Posterior vena cava (tissue), 2 donors: ENCODE measurements around the gene NCDN. TPM values are rescaled to one million over a fixed set of nuclear protein-coding genes. Genes with fewer than 3 reads are reported as not detected.

Experiments
- DNase-seq: peaks from one replicate; pipeline ENCODE4 v3.0.0-alpha.2; 2020; ENCODE audit warnings: low spot score
- intact Hi-C, 2 donors: fragments of 100-400 bp; cut with DNase I; formaldehyde crosslinking; loops; one replicate each; pipeline versions ENCODE4 v1.14.1 to v1.14.2; 2022 to 2023
- total RNA-seq, 2 donors: library from RNA; stranded (reverse); fragmentation: NEBNext Ultra II Directional; extraction: Animal tissue kit (Norgen Biotek cat#: 25700); gene quantifications; one replicate each; pipeline ENCODE4 v1.2.1, GENCODE V29; 2021
- donor health status: DM: yes; HTN: yes; CAD: no.
- donor health status: DM: yes; HTN: yes; CAD: no.

The NCDN gene
- total RNA-seq, 2 donors from 2014 or later = 16.6 to 22.6 TPM

DNA sequence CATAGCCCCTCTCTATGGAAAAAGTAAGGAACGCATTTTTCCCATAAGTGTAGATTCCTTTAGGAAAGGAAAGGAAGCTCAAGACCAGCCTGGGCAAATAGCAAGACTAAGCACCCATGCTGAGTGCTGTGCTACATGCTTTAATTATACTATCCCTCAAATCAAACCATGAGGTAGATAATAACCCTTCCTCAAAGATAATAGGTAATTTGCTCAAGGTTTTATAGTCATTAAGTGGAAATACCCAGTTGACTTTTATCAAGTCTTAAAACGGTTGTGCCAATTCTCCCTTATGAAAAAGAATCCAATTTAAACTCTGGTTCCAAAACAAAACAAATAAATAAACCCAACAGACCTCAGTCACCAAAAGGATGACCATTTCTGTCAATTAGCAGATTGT is 3.7 kb upstream of the NCDN start:
- no peak for DNase-seq
- intact Hi-C loops = no loop called here

DNA sequence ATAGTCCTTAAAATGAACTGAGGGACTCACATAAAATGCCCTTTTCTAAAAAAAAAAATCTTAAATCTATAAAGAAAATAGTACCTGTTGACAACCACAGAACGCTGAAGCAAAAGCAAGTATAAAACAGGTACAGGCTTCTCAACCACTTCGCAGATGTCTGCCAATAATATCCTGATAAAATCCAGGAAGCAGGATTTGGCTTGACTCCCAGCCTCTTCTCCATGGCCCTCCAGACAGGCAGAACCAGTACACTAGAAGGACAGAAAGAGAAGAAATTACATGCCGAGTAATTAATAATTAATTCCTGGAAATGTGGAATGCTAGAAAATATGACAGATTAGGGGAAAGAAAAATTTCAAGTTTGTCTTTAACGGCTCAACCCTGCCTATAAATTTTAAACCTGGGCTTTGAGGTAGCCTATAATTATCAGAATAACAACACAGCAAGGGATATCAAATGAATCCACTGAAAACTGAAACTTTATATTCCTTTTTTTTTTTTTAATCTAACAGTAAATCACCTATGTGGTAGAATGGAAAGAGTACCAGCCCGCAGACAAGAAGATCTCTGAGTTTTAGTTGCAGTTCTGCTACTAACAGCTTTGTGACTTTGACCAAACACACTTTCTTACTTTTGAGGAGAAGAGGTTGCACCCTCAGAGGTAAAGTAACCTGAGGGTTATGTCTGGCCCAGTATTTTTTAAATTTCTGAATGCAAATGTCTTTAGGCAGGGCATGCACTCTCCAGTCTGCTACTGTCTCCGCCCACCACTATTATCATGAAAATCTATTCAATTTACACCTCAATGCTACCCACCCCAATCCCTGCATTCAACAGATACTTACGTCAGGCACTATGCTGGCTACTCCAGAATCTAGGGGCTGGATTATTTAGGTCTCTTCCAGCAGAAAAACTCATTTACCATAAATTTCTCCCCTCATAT is 3.1 kb upstream of the NCDN start:
- no peak for DNase-seq
- intact Hi-C loops = no loop called here

DNA sequence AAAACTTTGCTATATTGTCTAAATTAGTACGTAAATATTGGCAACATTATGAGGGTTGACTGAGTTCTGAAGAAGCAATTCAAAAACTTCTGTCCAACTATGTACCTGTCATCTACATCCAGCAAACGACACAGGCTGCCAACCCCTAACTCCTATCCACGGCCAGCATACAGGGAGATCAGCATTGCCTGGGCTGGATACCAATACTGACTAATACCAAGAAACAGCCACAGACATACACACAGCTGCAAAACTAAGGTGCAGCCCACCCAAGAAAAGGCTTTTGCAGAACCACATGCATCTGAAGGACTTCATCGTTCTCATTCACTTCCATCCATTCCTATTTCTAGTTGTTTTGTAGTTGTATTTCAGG is 2.4 kb upstream of the NCDN start:
- no peak for DNase-seq
- intact Hi-C loops = no loop called here

DNA sequence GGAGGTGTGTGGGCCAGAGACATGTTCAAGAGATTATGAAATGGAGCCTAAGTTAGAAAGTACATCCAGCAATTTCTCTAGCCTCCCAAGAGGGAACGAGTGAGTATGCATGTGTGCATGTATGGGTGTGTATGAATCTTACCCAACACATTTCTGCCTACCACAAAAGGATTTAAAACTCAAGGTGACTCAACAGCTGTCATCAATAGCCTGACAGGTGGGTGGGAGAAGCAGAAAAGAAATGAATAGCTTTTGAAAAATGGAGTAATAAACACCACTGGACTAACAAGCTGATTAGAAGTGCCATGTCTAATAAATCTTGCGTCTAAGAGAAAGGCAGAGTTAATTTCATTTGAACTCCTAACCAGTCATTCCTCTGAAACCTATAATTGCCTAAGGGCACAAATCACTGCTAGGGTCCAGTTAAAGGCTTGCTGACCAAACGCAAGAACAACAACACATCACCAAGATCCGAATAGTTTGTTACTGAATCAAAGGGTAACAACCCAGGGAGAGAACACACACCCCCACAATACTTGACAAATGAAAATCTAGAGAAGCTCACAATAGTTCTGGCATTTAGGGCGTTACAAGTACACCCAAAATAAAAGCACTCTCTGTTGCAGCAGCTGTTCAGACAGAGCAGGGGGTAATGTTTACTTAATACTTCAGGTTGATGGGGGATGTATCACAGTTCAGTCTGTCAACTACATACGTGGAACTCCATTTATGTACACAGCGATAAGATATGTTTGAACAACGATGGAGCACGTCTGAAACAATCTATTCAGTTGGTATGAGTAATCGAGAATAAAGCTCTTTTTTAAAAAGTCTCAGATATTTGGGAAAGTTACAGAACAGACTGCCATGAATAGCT is 1.8 kb upstream of the NCDN start:
- intact Hi-C loops = no loop called here
- no peak for DNase-seq

DNA sequence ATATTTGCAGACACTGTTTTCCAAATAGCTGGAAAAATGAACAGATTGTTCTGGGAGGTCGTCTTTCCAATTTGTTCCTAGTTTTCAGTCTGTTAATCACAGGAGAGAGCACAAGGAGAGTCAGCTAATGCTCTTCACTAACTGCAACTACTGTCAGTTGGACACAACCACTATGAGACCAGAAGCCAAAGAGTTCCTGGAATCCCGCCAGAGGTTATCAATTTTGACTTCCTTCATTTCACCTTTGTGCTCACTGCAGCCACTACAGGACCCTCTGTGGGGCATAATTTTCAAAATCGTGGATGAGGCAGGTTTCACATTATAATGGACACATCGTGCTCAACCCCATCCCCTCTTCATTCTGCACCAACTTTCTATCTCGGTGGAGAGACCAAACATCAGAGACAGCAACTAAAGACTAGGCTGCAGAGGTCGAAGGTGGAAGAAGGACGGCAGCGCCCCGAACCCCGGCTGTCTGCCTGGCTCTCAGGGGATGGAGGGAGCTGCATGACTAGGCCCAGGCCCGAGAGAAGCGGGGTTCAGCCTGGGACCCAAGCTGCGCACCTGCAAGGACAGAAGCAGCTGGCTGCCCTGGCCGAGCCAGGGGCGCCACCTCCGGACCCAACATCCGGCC is 998 bp upstream of the NCDN start:
- intact Hi-C loops = no loop called here
- no peak for DNase-seq

DNA sequence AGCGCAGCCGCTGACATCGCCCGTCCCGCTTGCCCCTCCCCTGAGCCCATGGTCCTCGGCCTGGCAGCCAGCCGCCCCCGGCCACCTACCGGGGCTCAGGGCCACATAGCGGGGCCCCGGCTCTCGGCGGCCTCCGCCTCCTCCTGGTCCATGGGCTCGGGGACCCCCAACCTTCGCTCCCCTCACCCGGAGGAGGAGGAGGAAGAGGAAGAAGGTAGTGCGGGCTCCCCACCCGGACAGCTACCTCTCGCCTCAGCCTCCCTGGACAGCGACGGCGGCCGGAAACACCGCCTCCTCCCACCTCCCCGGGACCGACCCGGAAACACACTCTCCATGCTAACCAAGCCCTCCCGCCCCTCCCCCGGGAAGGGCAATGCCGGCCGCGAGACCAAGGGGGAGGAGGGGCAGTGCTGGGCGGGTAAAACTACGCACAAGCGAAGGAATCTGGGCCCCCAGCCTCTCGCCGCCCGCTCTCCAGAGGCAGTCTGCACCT is 435 bp upstream of the NCDN start, which contains the start of gene KIAA0319L:
KIAA0319L (minus strand) TSS at position 286 of the 493 bp plus-strand sequence. CDS start 2,912 bp downstream, outside the sequence.
- intact Hi-C loops = no loop called here

DNA sequence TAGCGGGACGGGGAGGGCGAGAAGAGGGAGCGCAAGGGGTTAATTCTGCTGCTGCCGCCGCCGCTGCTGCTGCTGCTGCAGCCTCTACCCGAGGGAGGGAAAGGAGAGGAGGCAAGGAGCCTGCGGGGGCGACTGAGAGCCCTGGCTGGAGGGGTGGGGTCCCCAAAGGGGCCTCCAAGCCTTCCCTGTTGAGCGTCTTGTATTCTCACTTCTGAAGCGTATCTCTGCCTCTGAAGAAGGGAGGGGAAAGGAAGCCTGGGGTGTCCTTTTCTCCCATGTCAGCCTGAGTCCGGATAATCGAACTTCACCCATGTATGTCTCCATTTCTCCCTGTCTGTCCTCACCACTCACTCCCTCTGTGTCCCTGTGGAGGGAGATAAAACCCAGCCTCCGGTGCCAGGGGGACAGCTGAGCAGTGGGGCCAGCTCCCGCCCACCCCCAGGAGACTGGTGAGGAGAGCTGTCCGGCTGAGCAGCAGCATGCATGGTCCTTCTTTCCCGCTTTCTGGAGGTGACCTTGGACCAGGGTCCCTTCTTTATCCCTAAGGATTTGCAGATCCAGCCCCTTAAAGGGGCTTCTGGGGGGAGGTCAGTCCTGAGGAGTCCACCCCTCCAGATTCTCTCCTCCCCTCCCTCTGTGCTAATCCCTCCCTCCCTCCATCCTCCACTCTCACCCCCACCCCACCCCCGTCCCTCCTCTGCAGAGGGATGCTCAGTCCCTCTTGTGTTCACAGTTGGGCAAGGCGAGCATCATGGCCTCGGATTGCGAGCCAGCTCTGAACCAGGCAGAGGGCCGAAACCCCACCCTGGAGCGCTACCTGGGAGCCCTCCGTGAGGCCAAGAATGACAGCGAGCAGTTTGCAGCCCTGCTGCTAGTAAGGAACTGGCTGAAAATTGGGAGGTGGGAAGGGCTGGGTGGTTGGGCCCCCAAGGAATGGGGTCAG is 1.0 kb downstream of the NCDN start:
- intact Hi-C loops = no loop called here
- DNase-seq = peak; percentile 82

More for the DNA sequence above, 435 bp upstream of the NCDN start, which contains the start of gene KIAA0319L:
- peak; percentile 96 for DNase-seq

DNA sequence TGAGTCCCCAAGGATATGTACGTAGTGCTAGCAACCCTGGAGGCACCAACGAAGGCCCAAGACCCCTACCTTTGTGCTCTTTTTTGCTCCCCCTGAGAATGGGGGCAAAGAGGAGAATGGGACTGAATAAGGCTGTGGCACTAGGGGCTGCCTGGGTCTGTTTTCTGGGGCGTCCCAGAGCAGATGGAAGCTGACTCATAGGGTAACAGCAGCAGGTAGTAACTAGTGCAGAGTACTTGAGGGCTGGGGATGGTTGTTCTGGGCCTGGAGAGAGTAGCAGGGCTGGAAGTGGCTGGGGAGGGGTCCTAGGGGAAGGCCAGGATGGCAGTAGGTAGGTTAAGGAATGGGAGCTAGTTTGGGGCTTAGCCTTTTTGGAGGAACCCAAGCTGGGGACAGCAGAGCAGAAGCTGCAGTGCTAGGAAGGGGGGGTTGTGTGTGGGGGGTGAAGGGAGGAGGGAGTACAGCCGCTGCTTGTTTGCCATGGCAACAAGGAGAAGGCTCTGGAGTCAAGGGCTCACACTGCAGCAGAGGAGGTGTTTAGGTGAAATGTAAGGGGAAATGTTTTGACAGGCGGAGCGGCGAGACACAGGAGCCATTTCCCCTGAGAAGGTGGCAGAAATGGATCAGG is 1.8 kb downstream of the NCDN start:
- intact Hi-C loops = no loop called here
- DNase-seq = peak; percentile 50

DNA sequence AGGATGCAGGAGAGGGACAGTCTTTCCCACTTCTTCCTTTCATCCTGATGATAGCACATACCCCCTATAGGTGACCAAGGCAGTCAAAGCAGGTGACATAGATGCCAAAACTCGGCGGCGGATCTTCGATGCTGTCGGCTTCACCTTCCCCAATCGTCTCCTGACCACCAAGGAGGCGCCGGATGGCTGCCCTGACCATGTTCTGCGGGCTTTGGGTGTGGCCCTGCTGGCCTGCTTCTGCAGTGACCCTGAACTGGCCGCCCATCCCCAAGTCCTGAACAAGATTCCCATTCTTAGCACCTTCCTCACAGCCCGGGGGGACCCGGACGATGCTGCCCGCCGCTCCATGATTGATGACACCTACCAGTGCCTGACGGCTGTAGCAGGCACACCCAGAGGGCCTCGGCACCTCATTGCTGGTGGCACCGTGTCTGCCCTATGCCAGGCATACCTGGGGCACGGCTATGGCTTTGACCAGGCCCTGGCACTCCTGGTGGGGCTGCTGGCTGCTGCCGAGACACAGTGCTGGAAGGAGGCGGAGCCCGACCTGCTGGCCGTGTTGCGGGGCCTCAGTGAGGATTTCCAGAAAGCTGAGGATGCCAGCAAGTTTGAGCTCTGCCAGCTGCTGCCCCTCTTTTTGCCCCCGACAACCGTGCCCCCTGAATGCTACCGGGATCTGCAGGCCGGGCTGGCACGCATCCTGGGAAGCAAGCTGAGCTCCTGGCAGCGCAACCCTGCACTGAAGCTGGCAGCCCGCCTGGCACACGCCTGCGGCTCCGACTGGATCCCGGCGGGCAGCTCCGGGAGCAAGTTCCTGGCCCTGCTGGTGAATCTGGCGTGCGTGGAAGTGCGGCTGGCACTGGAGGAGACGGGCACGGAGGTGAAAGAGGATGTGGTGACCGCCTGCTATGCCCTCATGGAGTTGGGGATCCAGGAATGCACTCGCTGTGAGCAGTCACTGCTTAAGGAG is 2.9 kb downstream of the NCDN start:
- DNase-seq = peak; percentile 80
- intact Hi-C loops = loop anchor here (2.0 to 5.0 kb wide), 2 partner anchors 108 to 110 kb away; no protein-coding TSS in a partner anchor

DNA sequence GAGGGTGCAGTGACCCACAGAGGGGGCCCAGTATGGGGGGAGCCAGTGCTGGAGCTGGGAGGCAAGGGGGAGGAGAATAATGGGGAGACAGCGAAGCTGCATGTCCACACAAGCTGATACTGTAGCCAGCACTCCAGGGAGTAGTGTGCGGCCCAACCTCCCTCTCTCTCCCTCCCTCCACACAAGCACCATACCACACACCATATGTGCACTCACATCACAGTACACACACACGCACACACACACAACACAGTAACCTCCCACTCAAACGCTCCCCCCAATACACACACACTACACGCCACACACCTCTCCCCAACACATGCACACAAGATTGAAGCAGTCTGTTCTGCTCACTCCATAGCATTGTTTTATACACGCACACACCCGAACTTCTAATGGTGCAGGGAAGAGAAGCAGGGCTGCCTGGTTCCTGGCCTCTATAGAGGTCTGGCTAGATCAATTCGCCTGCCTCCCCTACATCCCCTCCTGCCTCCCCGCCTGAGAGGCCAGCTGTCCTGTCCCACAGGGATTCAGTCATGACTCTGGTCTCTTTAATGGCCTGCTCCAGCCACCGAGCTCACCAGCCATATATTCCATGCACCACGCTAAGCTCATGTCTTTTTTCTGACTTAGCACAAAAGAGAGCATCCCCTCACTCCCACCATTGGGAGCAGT is 3.8 kb downstream of the NCDN start:
- no peak for DNase-seq
- intact Hi-C loops = loop anchor here (2.0 to 5.0 kb wide), 2 partner anchors 109 to 111 kb away; no protein-coding TSS in a partner anchor

DNA sequence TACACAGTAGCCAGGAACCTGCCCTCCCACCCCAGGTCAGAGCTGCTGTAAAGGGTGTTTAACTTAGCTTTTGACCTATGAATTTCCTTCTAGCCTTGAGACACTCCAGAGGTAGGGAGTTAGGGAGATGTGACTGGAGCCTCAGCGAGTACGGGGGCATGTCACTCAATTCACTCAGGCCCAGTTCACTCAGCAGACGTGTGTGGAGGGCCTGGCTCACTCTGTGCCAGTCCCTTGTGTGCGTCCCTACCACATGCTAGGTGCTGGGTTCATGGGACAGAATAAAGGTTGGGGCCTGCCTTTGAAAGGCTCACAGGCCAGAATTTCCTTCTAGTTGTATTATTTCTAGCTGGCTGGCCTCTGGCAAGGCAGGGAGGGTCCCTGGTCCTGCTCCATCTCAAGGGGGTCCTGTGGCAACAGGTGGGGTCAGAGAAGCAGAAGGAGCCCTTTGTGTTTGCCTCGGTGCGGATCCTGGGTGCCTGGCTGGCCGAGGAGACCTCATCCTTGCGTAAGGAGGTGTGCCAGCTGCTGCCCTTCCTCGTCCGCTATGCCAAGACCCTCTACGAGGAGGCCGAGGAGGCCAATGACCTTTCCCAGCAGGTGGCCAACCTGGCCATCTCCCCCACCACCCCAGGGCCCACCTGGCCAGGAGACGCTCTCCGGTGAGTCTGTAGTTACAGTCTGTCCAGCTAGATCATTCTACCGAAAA is 4.5 kb downstream of the NCDN start:
- intact Hi-C loops = loop anchor here (2.0 to 5.0 kb wide), 2 partner anchors 110 to 111 kb away; no protein-coding TSS in a partner anchor
- DNase-seq = peak; percentile 67

DNA sequence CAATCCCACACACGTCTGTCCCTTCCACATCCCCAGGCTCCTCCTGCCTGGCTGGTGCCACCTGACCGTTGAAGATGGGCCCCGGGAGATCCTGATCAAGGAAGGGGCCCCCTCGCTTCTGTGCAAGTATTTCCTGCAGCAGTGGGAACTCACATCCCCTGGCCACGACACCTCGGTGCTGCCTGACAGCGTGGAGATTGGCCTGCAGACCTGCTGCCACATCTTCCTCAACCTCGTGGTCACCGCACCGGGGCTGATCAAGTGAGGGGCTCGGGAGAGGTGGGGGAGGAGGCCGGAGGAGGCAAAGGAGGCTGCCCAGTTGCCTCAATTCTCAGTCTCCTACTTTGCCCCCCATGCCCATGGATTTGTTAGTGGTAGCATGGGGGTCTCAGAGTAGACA is 5.6 kb downstream of the NCDN start:
- peak; percentile 74 for DNase-seq
- intact Hi-C loops = loop anchor here in 1 of 2 donors (5.0 kb wide), 1 partner anchor 111 kb away; no protein-coding TSS in a partner anchor

DNA sequence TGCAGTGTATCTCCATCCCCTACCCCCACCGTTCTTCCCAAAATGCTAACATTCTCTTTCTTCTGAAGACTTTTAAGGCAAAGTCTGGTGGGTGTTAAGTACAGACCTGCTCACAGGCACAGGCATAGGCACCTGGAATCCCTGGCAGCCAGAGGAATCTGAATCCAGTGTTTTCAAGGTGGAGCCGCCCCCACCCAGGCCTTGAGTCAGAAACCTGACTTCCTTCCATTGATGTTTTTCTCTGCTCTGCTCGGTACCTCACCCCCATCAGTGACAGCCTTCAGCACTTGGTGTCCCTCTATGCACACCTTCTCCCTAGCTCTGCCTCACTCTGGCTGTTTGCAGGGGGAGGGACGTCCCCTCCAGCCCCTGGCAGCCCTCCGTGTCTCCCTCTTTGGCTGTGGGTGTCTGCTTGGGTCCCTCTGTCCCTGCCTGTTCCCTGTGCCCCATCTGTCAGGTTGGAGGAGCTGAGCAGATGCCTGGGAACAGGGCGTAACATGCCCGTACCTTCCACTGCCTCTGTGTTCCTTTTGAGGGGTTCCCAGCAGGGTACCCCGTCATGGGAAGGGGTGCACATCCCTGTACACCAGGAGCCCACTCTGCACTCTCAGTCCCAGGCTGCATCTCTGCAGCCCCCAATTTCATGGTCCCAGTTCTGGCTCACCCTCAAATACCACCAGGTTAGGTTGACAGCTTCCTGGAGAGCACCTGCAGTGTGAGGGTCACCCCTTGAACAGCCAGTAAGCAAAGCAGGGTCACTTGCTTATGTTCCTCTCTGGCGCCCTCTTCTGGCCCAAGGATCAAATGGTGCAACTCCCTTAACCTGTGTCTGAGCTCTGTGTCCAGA is 6.7 kb downstream of the NCDN start:
- peak; percentile 91 for DNase-seq
- intact Hi-C loops = loop anchor here in 1 of 2 donors (5.0 kb wide), 1 partner anchor 112 kb away; no protein-coding TSS in a partner anchor
